HEK293T (cell line): ENCODE measurements around the gene UNC5B.

Source experiments
- ARNT ChIP-seq: fragments of 450-650 bp; IDR thresholded peaks from 2 replicates; pipeline ENCODE4 v1.6.1; 2017; ENCODE audit warnings: mild to moderate bottlenecking
- BHLHE40 ChIP-seq: fragments of 450-650 bp; IDR thresholded peaks from 2 replicates; pipeline ENCODE4 v1.6.1; 2016; ENCODE audit warnings: mild to moderate bottlenecking, moderate library complexity, borderline replicate concordance
- CTBP1 ChIP-seq: fragments of 450-650 bp; IDR thresholded peaks from 2 replicates; pipeline ENCODE4 v1.6.1; 2016; ENCODE audit warnings: borderline replicate concordance
- FOXA1 ChIP-seq: fragments of 450-650 bp; IDR thresholded peaks from 2 replicates; pipeline ENCODE4 v1.6.1; 2016; ENCODE audit warnings: mild to moderate bottlenecking
- FOXK2 ChIP-seq: fragments of 450-650 bp; IDR thresholded peaks from 2 replicates; pipeline ENCODE4 v1.6.1; 2016; ENCODE audit warnings: mild to moderate bottlenecking
- FOXM1 ChIP-seq: fragments of 450-650 bp; IDR thresholded peaks from 2 replicates; pipeline ENCODE4 v1.6.1; 2017; ENCODE audit warnings: mild to moderate bottlenecking, borderline replicate concordance
- HDGF ChIP-seq: fragments of 450-650 bp; IDR thresholded peaks from 2 replicates; pipeline ENCODE4 v1.6.1; 2017; ENCODE audit warnings: antibody characterized with exemption, borderline replicate concordance
- NFRKB ChIP-seq: fragments of 450-650 bp; IDR thresholded peaks from 2 replicates; pipeline ENCODE4 v1.6.1; 2016; ENCODE audit warnings: mild to moderate bottlenecking, moderate library complexity
- SP1 ChIP-seq: fragments of 450-650 bp; IDR thresholded peaks from 2 replicates; pipeline ENCODE4 v1.6.1; 2017
- TARDBP ChIP-seq: fragments of 450-650 bp; IDR thresholded peaks from 2 replicates; pipeline ENCODE4 v1.6.1; 2016
- ZNF384 ChIP-seq: fragments of 450-650 bp; IDR thresholded peaks from 2 replicates; pipeline ENCODE4 v1.6.1; 2016
- TF ChIP-seq, protein P1 (sequence below): fragments of 450-650 bp; IDR thresholded peaks from 2 replicates; pipeline ENCODE4 v1.6.1; 2016

DNA sequence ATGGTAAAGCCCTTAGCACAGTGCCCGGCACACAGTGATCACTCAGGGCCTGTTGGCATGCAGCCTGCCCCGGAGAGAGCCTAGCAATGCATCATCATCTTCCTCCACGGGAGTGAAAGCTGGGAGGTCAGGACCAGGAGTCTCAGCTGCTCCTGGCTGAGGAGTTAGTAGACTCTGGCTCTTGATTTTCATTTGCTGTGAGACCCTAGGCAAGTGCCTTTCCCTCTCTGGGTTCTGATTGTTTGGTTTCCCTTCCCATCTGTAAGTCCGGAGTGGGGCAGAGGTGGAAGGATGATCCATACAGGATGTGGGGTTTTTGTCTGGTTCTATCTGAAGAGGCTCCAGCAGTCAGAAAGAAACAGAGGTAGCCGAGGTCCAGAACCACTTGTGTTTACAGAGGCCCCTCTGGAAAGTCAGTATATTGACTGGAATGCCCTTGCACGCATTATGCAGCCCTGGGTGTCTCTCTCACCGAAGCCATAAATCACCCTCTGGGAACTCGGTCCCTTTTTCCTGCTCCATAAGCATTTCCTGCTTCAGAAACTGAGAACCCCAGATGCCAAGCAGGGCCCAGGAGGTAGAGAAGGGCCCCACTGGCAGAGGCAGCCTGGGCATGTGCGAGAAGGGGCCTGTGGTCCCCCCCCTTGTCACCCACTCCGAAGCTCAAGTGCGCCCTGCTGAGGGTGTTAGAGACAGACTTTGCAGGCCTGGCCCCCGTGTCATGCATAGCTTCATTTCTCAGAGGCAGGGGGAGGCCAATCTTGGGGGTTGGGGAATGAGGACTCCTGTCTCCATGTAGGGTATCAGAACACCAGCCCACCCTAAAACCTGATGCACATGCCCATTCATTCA lies 8.5 kb downstream of the UNC5B start:
- TF ChIP-seq TARDBP (no peak), FOXM1 (no peak), HDGF (no peak), ZNF384 (no peak), FOXK2 (no peak), BHLHE40 (no peak), SP1 (no peak), NFRKB (no peak), ARNT (no peak), FOXA1 (no peak), CTBP1 (no peak)
- TF ChIP-seq, protein P1, sequence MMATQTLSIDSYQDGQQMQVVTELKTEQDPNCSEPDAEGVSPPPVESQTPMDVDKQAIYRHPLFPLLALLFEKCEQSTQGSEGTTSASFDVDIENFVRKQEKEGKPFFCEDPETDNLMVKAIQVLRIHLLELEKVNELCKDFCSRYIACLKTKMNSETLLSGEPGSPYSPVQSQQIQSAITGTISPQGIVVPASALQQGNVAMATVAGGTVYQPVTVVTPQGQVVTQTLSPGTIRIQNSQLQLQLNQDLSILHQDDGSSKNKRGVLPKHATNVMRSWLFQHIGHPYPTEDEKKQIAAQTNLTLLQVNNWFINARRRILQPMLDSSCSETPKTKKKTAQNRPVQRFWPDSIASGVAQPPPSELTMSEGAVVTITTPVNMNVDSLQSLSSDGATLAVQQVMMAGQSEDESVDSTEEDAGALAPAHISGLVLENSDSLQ: peak; percentile 66
